Measurements from ENCODE around the gene MSMP.

MSMP gene

GRCh38 chr9:35754264-35754663, at the start of gene MSMP:
MSMP (minus strand) TSS chr9:35754276; CDS start chr9:35754129, 147 bp downstream.
- no peak within 1 kb of the TSS for H3K27ac Mint-ChIP-seq

GRCh38 chr9:35801328-35802128, 47.5 kb upstream of the MSMP start:
- DNase-seq (no peak), ATAC-seq (no peak)
- H3K4me3 Mint-ChIP-seq: no peak overlapping the region
- peaks cover 24% of the 10 kb centered on the region for H3K4me1 Mint-ChIP-seq
- no peaks in the 10 kb centered on the region for H3K27me3 Mint-ChIP-seq
- no peaks in the 10 kb centered on the region for H3K9me3 Mint-ChIP-seq
- H3K27ac Mint-ChIP-seq: peak overlapping the region; percentile 0 to 20

More at GRCh38 chr9:35754264-35754663, at the start of gene MSMP:
- no peak for ATAC-seq
- Mint-ChIP-seq H3K27me3 (no peaks in the 10 kb centered on the region), H3K9me3 (no peaks in the 10 kb centered on the region), H3K4me3 (no peak within 1 kb of the TSS), H3K4me1 (peaks cover 39% of the 10 kb centered on the region)
- no peak for DNase-seq

GRCh38 chr9:35800530-35800929, 46.5 kb upstream of the MSMP start:
- peaks cover 21% of the 10 kb centered on the region for H3K4me1 Mint-ChIP-seq
- H3K27me3 Mint-ChIP-seq: no peaks in the 10 kb centered on the region
- H3K27ac Mint-ChIP-seq: no peak overlapping the region
- ATAC-seq: no peak
- H3K9me3 Mint-ChIP-seq: no peaks in the 10 kb centered on the region
- no peak overlapping the region for H3K4me3 Mint-ChIP-seq
- no peak for DNase-seq

GRCh38 chr9:35798658-35799374, 44.7 kb upstream of the MSMP start:
- ATAC-seq (peak; percentile 93), DNase-seq (peak in 1 of 2 donors; percentile 34)
- Mint-ChIP-seq H3K4me3 (no peak overlapping the region), H3K27ac (peak overlapping the region in 1 of 2 donors; percentile 58), H3K27me3 (no peaks in the 10 kb centered on the region), H3K9me3 (no peaks in the 10 kb centered on the region), H3K4me1 (peaks cover 21% of the 10 kb centered on the region)

GRCh38 chr9:35797311-35798109, 43.4 kb upstream of the MSMP start:
- Mint-ChIP-seq H3K9me3 (no peaks in the 10 kb centered on the region), H3K4me3 (no peak overlapping the region), H3K4me1 (peaks cover 21% of the 10 kb centered on the region), H3K27me3 (no peaks in the 10 kb centered on the region), H3K27ac (no peak overlapping the region)
- DNase-seq (no peak), ATAC-seq (no peak)

GRCh38 chr9:35795695-35796094, 41.6 kb upstream of the MSMP start:
- ATAC-seq: no peak
- no peak overlapping the region for H3K27ac Mint-ChIP-seq
- no peak for DNase-seq
- H3K27me3 Mint-ChIP-seq: no peaks in the 10 kb centered on the region
- no peaks in the 10 kb centered on the region for H3K9me3 Mint-ChIP-seq
- no peak overlapping the region for H3K4me3 Mint-ChIP-seq
- peaks cover 25% of the 10 kb centered on the region for H3K4me1 Mint-ChIP-seq

GRCh38 chr9:35793461-35793860, 39.4 kb upstream of the MSMP start:
- no peak for ATAC-seq
- Mint-ChIP-seq H3K4me1 (peaks cover 24% of the 10 kb centered on the region), H3K9me3 (no peaks in the 10 kb centered on the region), H3K27me3 (no peaks in the 10 kb centered on the region), H3K27ac (no peak overlapping the region), H3K4me3 (no peak overlapping the region)
- no peak for DNase-seq

- ATAC-seq: no peak
- H3K4me1 Mint-ChIP-seq: peaks cover 20% of the 10 kb centered on the region
- DNase-seq: no peak
- H3K27me3 Mint-ChIP-seq: no peaks in the 10 kb centered on the region
- no peak overlapping the region for H3K4me3 Mint-ChIP-seq
- no peaks in the 10 kb centered on the region for H3K9me3 Mint-ChIP-seq
- no peak overlapping the region for H3K27ac Mint-ChIP-seq
These were observed 38.8 kb upstream of the MSMP start for GRCh38 chr9:35792826-35793225.

- peaks cover 14% of the 10 kb centered on the region for H3K4me1 Mint-ChIP-seq
- no peaks in the 10 kb centered on the region for H3K27me3 Mint-ChIP-seq
- ATAC-seq (no peak), DNase-seq (no peak)
- no peaks in the 10 kb centered on the region for H3K9me3 Mint-ChIP-seq
- H3K4me3 Mint-ChIP-seq: no peak overlapping the region
- no peak overlapping the region for H3K27ac Mint-ChIP-seq
These were observed 38.1 kb upstream of the MSMP start for GRCh38 chr9:35792024-35792813.

GRCh38 chr9:35791297-35791921, 37.3 kb upstream of the MSMP start, which contains the start of gene NPR2:
NPR2 (plus strand) TSS chr9:35791591; CDS start chr9:35792409, 818 bp downstream.
- H3K4me1 Mint-ChIP-seq: peaks cover 9% of the 10 kb centered on the region
- ATAC-seq: peak; percentile 47
- no peaks in the 10 kb centered on the region for H3K9me3 Mint-ChIP-seq
- DNase-seq: no peak
- peak within 1 kb of the TSS; percentile 77 to 88 for H3K27ac Mint-ChIP-seq
- no peaks in the 10 kb centered on the region for H3K27me3 Mint-ChIP-seq
- H3K4me3 Mint-ChIP-seq: peak within 1 kb of the TSS in 1 of 2 donors; percentile 45

- peak overlapping the region in 1 of 2 donors; percentile 45 for H3K4me3 Mint-ChIP-seq
- H3K9me3 Mint-ChIP-seq: no peaks in the 10 kb centered on the region
- no peaks in the 10 kb centered on the region for H3K27me3 Mint-ChIP-seq
- ATAC-seq: peak; percentile 80
- H3K27ac Mint-ChIP-seq: peak overlapping the region; percentile 77 to 88
- DNase-seq: peak; percentile 49 to 50
- H3K4me1 Mint-ChIP-seq: peaks cover 9% of the 10 kb centered on the region
These were observed 36.6 kb upstream of the MSMP start for GRCh38 chr9:35790385-35791296.

- H3K27ac Mint-ChIP-seq: no peak overlapping the region
- no peak overlapping the region for H3K4me3 Mint-ChIP-seq
- no peaks in the 10 kb centered on the region for H3K27me3 Mint-ChIP-seq
- no peaks in the 10 kb centered on the region for H3K9me3 Mint-ChIP-seq
- DNase-seq (no peak), ATAC-seq (peak; percentile 4)
- peaks cover 9% of the 10 kb centered on the region for H3K4me1 Mint-ChIP-seq
These were observed 35.9 kb upstream of the MSMP start for GRCh38 chr9:35790025-35790384.

- Mint-ChIP-seq H3K4me1 (peaks cover 9% of the 10 kb centered on the region), H3K27ac (no peak overlapping the region)
- no peak for DNase-seq
These were observed 35.5 kb upstream of the MSMP start for GRCh38 chr9:35789541-35789940.

GRCh38 chr9:35783418-35783817, 29.3 kb upstream of the MSMP start:
- DNase-seq: no peak
- H3K27me3 Mint-ChIP-seq: no peaks in the 10 kb centered on the region
- no peak overlapping the region for H3K4me3 Mint-ChIP-seq
- no peak overlapping the region for H3K27ac Mint-ChIP-seq
- H3K9me3 Mint-ChIP-seq: no peaks in the 10 kb centered on the region
- no peaks in the 10 kb centered on the region for H3K4me1 Mint-ChIP-seq
- ATAC-seq: no peak

More at GRCh38 chr9:35789541-35789940, 35.5 kb upstream of the MSMP start:
- H3K9me3 Mint-ChIP-seq: no peaks in the 10 kb centered on the region
- no peak overlapping the region for H3K4me3 Mint-ChIP-seq
- no peaks in the 10 kb centered on the region for H3K27me3 Mint-ChIP-seq
- no peak for ATAC-seq
